Measurements from ENCODE around the gene NXN.

GRCh38 chr17:917941-918740 lies 61.4 kb downstream of the NXN start:
- TF ChIP-seq CTCF (conservative IDR thresholded peaks at IDR 0.05; ENCODE audit: low read depth, low read length) (no peak), EZH2 (IDR thresholded peaks at IDR 0.05; ENCODE audit: borderline replicate concordance, low read depth, low read length, poor library complexity, severe bottlenecking) (no peak)

All from A673 (cell line).